ENCODE results near the gene CKB.

The CKB gene

DNA sequence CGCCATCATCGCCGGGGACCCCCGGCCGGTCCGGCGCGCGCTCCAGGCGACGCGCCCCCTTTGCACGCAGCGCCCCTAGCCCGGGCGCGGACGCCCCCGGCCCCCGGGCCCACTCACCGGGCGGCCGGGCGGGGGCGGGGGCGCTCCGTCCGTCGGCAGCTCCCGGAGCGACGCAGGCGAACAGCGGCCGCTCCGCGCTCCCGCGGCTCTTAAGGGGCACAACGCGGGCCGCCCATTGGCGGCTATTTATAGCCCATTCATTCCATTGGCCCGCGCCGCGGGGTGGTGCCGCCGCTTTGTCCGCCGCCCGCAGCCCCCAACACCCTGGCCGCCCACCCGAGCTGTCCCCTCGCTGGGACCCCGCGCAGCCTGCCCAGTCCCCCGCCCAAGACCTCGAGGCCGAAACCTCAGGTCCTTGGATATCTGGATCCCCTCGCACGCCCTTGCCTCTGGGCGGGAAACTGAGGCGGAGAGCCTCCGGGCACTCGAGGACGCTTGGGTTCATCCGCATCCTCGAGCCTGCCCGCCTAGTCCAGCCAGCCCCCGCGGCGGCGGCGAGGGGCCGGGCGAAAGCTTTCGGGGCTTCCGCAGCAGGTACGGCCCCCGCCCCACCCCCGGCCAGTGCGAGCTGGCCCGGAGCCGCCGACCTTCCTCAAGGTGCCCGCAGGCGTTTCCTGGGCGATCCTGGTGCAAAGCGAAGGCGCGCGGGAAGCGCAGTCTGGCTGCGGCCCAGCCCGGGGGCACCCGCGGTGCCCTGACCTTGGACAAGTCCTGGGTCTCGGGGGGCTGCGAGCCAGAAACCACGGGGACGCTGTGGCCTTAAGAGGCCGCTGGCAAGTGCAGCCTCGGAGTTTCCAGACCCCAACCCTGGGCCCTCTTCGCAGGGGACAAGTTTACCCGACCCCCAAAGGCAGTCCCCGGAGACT lies at the start of gene CKB:
TSS of gene CKB (minus strand) at position 182 of the 926 bp plus-strand sequence. CDS start 337 bp downstream, outside the sequence.
- DNase-seq (ENCODE audit: low read depth, low spot score) = no peak

DNA sequence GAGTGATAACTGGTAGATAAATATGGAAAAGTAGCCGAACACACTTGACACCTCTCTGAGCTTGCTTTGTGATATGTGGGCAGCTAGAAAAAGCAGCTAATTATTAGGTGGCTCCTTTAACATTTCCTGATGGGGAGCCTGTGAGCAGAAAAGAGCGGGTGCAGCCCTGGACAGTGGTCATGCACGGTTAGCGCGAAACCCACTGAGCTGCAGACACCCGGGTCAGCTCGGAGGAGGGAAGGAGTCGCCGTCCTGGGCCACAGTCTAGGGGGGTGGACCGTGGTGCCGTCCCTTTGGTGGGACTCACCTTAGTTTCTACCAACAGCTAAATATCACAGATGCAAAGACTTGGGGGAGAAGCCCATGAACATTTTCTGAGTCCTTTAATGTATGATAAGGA lies 46.8 kb upstream of the CKB start:
- DNase-seq (ENCODE audit: low read depth, low spot score) = no peak

DNA sequence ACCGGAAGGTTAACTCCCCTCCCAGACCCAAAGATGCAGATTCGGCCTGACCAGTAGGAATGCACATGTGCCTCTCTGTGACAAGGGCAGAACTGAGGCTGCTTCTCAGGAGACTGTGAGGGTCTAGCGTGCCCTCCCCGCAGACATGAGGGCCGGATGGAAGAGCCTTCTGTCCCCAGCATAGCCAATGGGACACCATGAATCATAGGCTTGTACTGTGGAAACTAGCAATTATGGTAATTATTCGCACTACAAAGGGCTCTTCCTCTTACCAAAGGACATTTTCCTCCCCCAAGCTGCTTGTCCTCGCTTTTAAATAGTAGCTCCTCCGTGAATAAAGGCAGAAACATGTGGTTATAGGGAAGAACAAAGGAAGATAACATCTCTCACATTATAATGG lies 46.3 kb upstream of the CKB start:
- DNase-seq (ENCODE audit: low read depth, low spot score) = no peak

DNA sequence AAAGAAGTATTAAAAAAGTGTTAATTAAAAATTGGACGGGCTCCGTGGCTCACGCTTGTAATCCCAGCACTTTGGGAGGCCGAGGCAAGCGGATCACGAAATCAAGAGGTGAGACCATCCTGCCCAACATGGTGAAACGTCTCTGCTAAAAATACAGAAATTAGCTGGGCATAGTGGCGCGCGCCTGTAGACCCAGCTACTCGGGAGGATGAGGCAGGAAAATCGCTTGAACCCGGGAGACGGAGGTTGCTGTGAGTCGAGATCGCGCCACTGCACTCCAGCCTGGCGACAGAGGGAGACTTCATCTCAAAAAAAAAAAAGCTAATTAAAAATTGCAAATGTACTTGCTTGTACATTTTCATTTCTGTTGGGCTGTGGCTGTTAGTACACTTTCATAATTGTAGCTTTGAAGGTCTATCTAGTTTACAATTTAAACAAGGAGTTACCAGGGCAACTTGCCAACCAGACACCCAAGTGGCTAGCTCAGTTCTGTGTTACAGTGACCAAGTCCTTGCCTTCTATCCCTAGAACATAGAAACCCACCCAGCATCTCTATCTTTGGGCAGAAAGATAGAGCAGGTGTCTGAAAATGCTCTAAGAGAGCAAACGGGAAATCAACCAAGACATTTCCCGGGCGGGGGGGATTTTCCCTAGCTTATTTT lies 41.3 kb upstream of the CKB start:
- DNase-seq (ENCODE audit: low read depth, low spot score) = no peak

DNA sequence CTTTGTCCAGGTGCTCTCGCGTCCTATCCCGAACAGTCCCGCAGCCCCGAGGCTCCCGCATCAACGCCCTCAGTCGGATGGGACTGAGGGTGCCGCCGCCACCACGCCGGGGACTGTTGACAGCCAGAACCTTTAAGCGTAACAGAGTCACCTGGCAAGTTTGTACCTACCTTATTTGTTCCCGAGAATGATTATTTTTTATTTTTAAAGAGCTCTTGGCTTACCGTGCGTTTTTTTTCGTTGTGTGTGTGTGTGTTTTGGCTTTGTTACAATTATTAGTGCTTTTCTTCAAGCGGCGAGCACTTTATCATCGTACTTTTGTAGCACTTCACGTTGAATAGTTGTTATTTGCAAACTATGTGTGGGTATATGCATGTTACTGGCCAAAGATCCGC lies 40.6 kb upstream of the CKB start:
- no peak for DNase-seq (ENCODE audit: low read depth, low spot score)

DNA sequence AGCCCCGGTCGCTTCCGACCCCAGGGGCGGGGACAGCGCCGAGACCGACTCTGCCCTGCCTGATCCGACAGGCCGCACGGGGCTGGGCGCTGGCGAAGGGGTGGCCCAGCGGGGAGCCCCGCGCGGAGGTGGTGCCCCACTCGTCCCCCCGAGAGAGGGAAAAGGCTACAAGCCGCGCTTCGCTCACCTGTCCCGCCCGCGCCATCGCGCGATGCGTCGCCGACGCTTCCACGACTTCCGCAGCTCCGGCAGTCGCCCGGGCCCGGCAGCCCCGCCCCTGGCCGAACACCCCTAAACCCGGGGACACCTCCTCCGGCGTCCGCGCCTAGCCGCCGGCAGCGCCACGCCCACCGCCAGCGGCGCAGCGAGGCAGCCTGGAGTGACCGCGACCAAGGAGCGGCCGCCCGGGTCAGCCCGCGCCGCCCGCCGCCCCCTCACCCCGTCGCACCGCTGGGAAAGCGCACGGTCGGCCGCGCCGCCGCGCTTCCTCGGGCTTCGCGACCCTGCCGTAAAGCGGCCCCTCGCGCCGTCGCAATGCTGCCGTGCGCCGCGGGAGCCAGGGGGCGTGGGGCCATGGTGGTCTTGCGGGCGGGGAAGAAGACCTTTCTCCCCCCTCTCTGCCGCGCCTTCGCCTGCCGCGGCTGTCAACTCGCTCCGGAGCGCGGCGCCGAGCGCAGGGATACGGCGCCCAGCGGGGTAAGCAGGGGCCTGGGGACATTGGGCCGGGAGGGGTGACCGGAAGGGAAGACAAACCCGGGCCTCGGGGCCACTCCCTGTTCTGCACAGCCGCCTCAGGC lies 40.0 kb upstream of the CKB start, which contains the start of the genes BAG5 and COA8:
TSS of gene BAG5 (minus strand) at position 229 of the 797 bp plus-strand sequence. CDS start 1,493 bp downstream, outside the sequence.
TSS of gene COA8 (plus strand) at position 532 of the 797 bp plus-strand sequence. CDS start at position 574, 42 bp downstream.
- DNase-seq (ENCODE audit: low read depth, low spot score) = peak; percentile 36

DNA sequence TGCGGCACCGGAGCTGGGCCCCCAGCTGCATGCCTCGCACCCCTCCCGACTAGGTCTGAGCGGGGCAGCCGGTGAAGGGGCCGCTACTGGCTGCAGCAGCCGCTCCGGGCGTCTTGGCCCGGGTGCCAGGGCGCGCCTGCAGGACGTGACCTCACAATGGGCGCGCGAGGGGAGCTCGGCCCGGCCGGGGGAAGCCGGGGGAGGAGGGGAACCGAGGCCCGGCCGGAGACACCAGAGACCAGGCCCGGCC lies 39.5 kb upstream of the CKB start:
- no peak for DNase-seq (ENCODE audit: low read depth, low spot score)

DNA sequence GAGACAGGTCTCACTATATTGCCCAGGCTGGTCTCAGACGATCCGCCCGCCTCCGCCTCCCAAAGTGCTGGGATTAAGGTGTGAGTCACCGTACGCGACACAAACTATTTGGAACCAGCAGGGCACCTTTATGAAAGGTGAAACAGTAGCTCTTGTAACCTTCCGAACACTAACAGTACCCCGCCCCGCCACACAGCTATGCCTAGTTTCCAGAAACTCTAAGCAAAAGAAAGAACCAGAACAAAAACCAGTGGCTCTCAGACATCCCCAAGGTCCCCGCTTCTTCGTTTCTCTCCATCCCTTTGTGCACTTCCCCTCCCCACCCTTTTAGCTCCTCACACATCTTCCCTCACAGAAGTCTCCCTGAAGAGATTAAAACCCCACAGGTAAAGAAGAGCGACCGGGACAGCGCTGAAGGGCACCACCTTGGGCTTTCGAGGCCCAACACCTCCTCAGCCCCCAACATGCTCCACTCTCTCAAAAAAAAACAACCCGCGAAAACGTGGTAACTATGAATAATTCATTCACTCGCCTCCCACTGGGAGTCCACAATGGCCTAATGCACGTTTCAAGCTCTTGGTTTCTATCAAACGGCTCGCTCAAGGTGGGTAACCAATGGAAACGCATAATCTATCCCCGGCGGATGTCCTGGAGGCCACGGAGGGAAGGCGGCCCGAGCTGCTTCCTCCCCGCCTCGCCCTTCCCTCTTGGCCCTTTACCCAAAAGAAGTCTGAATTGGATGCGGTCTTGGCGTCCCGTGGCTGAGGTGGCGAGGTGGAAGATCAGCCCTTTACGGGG lies 39.0 kb upstream of the CKB start:
- DNase-seq (ENCODE audit: low read depth, low spot score) = no peak

DNA sequence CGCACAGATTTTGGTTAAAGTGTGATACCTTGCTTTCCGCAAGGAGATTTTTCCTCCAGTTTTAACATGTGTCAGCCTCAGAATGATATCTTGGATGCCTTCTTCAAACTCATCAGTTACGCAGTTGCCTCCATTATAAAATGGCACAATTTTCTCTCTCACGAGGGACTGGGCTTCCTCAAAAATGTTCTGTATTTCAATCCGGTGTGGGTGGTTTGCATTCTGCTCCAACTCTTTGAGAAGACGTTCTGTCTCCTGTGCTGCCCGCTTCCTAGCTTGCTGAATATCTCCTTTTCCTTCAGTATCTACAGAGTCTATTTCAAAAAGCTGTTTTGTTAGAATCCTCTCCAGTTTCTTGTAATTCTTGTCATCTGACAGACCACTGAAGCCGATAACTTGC lies 38.1 kb upstream of the CKB start:
- no peak for DNase-seq (ENCODE audit: low read depth, low spot score)

DNA sequence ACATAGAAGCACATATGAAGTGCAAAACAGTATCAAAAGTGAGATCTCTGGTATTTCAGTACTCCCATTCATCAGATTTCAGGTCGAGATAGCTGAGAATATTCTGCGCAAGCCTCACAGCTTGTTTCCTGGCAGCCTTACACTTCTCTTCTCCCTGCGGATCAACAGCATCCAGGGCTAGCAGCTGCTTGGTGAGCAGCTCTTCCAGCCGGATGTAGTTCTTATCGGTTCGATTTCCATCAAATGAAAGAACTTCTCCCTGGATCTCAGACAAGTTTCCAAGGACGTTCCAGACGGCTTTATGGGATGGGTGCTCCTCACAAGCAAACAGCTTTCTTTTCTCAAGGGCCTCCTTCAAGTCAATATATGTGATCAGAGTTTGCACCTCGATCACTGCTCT lies 37.1 kb upstream of the CKB start:
- no peak for DNase-seq (ENCODE audit: low read depth, low spot score)

DNA sequence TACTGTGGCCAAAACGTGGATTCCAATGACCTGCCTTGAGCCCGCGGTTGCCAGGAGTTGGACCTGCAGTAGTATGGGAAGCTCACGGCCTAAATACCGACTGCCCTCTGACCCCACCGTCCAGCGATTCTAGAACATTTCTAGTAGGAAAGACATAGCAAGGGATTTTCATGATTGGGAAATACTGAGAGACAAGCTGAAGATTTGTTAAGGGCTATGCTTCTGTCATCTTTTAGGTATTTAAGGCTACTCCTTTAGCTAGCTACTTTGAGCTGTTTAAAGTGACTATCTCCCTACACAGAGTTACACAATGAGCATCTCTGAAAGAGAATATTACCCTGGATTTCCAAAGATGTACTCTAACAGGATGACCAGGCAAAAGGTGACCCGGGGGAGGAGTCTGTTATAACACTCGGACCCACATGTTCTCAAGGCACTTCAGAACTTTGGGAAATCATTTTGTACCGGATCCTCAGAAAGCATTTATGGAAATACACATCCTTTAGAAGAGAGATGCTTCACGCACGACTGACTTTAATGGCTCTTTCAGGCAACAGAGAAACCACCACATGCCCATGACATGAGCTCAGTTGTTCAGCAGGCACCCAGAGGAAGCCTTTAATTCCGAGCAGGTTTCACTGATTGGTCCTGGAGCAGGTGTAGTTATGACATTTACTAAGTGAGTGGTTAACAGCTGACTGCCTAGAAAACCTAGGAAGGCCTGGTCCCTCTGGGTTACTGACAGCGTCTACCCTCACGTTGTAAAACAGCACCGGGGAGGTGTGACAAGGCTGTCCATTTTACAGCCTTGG lies 35.6 kb upstream of the CKB start:
- no peak for DNase-seq (ENCODE audit: low read depth, low spot score)

DNA sequence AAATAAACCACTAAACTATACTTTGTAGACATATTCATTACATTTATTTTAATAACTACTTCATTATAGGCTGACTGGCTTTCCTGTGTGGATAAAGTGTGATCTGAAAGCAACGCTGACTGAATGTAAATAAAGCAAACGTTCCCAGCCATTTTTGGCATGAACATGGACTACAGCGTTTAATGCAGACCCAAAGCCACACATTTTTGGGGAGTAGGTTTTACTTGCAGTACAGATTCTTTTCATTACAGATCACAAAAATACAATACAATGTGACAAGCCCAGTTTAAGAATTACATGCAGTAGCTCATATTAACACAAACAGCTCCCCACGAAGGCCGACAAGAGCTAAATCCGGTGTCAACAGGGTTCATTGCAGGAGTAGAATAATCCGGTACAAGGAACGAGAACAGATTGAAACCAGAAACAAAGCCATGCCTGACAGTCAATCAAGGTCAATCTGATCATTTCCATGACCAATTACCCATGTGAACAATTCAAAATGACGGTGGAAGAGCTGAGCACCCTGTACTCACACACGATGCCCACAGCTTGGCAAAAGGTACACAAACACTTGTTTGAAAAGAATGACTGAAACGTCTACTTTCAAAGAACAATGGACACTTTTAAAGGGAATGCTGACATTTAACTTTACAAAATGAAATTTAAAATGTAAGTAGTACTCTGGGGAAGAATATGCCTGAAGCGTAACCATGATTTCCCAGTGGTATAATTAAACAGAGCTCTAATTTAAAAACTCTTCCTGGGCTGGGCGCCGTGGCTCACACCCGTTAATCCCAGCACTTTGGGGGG lies 34.5 kb upstream of the CKB start:
- no peak for DNase-seq (ENCODE audit: low read depth, low spot score)

DNA sequence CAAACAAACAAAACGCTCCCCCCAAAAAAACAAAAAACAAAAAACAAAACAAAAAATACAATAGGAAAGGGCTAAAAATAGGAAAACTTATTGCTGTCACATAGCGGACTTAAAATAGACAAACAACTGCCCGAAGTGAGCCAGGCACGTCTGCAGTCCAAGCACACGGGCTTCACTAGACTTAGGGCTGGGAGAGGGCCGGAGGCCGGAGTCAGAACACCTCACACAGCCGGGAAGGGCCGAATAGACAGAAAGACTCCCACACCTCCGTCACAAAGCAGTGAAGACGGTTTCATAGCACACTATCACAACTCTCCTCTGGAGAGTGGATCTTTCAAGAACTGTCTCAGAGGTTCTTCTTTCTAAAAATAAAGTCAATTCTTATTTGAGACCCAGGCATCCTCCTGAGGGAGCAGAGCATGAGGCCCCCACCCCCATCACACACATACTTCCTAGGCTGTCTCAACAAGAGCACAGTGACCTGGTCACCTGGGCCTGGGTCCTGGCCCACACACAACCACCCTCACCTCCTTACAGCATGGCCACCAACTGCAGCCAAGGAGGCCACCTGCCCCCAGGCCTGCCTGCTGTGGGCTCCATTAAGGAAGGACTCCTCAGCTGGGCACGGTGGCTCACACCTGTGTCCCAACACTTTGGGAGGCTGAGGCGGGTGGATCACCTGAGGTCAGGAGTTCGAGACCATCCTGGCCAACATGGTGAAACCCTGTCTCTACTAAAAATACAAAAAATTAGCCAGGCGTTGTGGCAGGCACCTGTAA lies 33.1 kb upstream of the CKB start:
- DNase-seq (ENCODE audit: low read depth, low spot score) = no peak

DNA sequence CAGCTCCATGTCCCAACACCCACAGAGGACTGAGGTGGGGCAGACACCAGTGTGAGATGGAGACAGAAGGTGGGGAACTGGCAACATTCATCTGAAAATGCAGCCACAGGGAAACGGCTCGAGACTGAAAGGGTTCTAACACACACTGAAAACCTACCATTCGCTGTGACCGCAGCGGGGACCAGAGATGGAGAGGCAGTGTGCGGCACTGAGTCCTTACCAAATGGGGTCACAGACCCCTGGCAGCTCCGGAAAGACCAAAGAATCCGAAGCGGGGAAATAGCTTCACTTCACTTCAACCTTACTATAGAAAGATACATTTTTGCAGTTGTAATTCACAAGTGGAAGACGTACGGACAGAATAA lies 30.2 kb upstream of the CKB start:
- no peak for DNase-seq (ENCODE audit: low read depth, low spot score)

DNA sequence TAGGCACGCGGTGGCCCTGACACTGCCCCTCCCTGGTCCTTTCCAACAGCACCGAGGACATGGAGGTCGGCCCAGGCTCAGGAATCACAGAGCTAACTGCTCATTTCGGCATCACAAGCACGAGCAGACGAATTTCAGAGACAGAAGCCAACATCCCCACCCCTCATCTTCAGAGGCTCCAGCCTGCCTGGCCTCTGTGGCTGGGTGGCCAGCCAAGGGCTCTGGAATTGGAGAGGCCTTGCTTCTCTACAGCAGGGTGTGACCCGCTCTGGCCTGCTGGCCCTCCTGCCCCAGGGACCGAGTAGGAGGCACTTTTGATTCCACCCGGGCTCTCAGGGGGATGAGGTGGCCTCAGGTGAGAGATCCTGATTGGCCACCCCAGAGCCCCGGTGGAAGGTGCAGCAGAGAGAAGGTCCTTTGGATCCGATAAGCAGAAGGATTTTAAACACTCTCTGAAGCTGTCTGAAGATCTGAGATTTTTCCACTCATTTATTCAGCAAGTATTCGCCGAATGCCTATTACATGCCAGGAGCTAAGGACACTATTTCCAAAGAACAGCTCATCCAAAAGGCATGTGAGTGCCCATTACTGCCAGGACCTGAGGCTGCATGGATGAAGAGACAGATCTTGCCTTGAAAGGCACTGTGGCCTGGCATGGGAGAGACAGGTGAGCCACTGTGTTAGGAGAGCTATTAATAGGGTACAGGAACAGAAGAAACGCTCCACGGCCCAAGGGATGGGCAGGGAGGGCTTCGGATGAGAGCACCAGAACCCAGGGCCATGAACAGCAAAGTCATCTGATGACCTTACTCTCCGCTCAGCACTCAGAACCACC lies 29.6 kb upstream of the CKB start:
- no peak for DNase-seq (ENCODE audit: low read depth, low spot score)

DNA sequence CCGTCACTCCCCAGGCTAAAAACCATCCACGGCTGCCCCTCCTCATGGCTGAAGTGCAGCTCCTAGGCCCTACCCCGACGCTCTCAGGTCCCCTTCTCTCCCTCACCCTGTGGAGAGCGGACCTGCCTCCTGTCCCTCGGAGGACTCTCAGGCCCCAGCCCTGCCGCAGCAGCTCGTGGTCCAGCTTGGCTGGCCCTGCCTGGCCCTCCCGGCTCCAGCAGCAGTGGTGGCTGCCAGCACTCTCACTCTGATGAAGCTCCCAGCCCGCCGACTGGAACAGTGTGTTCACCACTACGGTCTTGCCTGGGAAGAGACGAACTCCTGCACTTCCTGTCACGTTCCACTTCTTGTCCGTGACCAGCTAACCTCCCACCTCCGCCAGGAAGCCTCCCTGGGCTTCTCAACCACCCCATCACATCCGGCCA lies 28.7 kb upstream of the CKB start:
- DNase-seq (ENCODE audit: low read depth, low spot score) = no peak

DNA sequence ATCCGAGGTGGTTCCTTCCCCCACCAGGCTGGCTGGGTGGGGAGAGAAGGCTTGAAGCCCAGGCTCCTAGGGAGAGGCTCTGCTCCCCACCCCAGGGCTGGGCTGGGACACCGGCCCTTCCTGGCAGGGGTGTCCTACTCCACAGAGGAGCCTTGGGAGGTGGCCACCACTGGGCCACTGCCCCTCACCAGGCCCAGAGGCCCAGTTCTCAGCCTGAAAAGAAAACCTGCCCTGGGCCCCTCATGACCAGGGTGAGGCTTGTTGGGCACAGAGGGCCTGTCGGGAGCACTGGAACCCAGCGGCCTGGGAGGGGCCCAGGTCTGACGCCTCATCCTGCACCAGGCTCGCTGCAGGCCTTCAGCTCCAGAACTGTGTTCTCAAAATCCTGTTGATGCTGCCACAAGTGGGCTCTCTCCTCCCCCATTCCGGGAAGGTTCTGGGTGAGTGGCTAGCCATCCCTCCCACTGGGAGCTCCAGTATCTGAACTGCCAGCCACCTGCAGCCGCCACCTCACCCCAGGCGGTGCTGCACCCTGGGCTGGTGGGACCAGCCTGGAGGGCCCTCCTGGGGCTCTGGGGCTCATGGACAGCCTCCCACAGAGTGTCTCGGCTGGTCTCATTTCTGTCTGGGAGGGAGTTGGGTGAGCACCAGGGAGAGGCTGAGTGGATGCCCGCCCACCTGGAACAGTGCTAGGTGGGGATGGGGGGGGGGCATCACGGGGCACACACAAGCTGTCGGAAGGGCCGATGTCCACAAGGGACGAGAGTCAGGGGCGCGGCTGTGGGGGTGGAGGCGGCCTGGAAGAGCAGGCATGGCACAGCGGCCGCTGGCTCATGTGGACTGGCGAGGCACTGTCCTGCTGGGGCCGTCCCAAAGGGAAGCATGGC lies 28.1 kb upstream of the CKB start:
- no peak for DNase-seq (ENCODE audit: low read depth, low spot score)
